NCI-H748 (cell line): ENCODE results near the gene CD2AP.
"Not testable (repeated sequence)": the region's sequence is repeated elsewhere in the genome, so short reads cannot be mapped to it uniquely, and the experiment has no call there.

Experiments
- DNase-seq: peaks from one replicate; lab custom pipeline; 2025; ENCODE audit not compliant: unreplicated experiment; lab: John Stamatoyannopoulos, UW

CD2AP gene

GRCh38 chr6:47495954-47496545 is 18.5 kb downstream of the CD2AP start:
- DNase-seq: no peak

GRCh38 chr6:47496935-47497579 is 19.5 kb downstream of the CD2AP start:
- DNase-seq: no peak

- DNase-seq: no peak
Observed at GRCh38 chr6:47502920-47503319, 25.3 kb downstream of the CD2AP start.

- DNase-seq: no peak
Observed at GRCh38 chr6:47509937-47510336, 32.3 kb downstream of the CD2AP start.

GRCh38 chr6:47512872-47513271 is 35.3 kb downstream of the CD2AP start:
- DNase-seq: no peak

GRCh38 chr6:47519279-47519678 is 41.7 kb downstream of the CD2AP start:
- DNase-seq: peak; percentile 13

- DNase-seq: peak; percentile 88
Observed at GRCh38 chr6:47520282-47520681, 42.7 kb downstream of the CD2AP start.

- DNase-seq: no peak
Observed at GRCh38 chr6:47521961-47522360, 44.4 kb downstream of the CD2AP start.

- DNase-seq: no peak
Observed at GRCh38 chr6:47524136-47524845, 46.7 kb downstream of the CD2AP start.

GRCh38 chr6:47525330-47526057 is 47.9 kb downstream of the CD2AP start:
- no peak for DNase-seq

- no peak for DNase-seq
Observed at GRCh38 chr6:47527274-47527673, 49.7 kb downstream of the CD2AP start.

GRCh38 chr6:47529734-47530133 is 52.1 kb downstream of the CD2AP start:
- DNase-seq: no peak

- DNase-seq: no peak
Observed at GRCh38 chr6:47532981-47533585, 55.5 kb downstream of the CD2AP start.

GRCh38 chr6:47534063-47534462 is 56.5 kb downstream of the CD2AP start:
- no peak for DNase-seq

- DNase-seq: no peak
Observed at GRCh38 chr6:47535316-47536225, 58.0 kb downstream of the CD2AP start.

GRCh38 chr6:47536816-47537401 is 59.3 kb downstream of the CD2AP start:
- DNase-seq: no peak

GRCh38 chr6:47545223-47545622 is 67.6 kb downstream of the CD2AP start:
- no peak for DNase-seq

GRCh38 chr6:47551670-47552069 is 74.1 kb downstream of the CD2AP start:
- DNase-seq: no peak

GRCh38 chr6:47552319-47552718 is 74.7 kb downstream of the CD2AP start:
- DNase-seq: no peak

- not testable (repeated sequence) for DNase-seq
Observed at GRCh38 chr6:47553243-47553642, 75.7 kb downstream of the CD2AP start.
